Body of pancreas (tissue), 4 donors: Measurements from ENCODE around the gene DPP8. TPM values are rescaled to one million over a fixed set of nuclear protein-coding genes. Genes with fewer than 3 reads are reported as not detected.
"Not testable (repeated sequence)": the region's sequence is repeated elsewhere in the genome, so short reads cannot be mapped to it uniquely, and the experiment has no call there.

Source experiments
- ATAC-seq: fragments of 150-250 bp; one replicate; pipeline ENCODE4 v1.9.1; 2016
- DNase-seq, 4 donors: peaks; one replicate each; pipeline ENCODE4 v3.0.0-alpha.2; 2019
- H3K27ac ChIP-seq, 4 donors: fragments of 200-600 bp; sonication (generic); 1 replicate in 3 of 4; 2 replicates in 1 of 4; pipeline versions ENCODE4 v1.5.1 to v1.6.1; 2016 to 2019; ENCODE audit warnings: mild to moderate bottlenecking in 1 of 4, mixed read lengths in 1 of 4, moderate library complexity in 1 of 4
- H3K27me3 ChIP-seq, 2 donors: fragments of 200-600 bp; sonication (generic); one replicate each; pipeline ENCODE4 v1.6.0; 2016; ENCODE audit warnings: mild to moderate bottlenecking in 1 of 2
- H3K36me3 ChIP-seq, 2 donors: fragments of 200-600 bp; sonication (generic); replicated peaks in 1 of 2; 2 replicates each; pipeline ENCODE4 v1.5.1; 2016; ENCODE audit warnings: low read depth in 2 of 2; ENCODE audit not compliant: insufficient read depth in 1 of 2
- H3K4me1 ChIP-seq: fragments of 200-600 bp; sonication (generic); one replicate; pipeline ENCODE4 v1.6.0; 2016
- H3K4me3 ChIP-seq, 2 donors: fragments of 200-600 bp; sonication (generic); 1 replicate in 1 of 2; 2 replicates in 1 of 2; pipeline ENCODE4 v1.5.1; 2016 to 2019
- H3K9me3 ChIP-seq, 3 donors: fragments of 200-600 bp; sonication (generic); 1 replicate in 2 of 3; 2 replicates in 1 of 3; pipeline ENCODE4 v1.5.1; 2016
- POLR2A ChIP-seq, 3 donors: fragments of 450-650 bp; IDR thresholded peaks; one replicate each; pipeline ENCODE4 v1.6.1; 2016; ENCODE audit warnings: antibody characterized with exemption in 3 of 3, mild to moderate bottlenecking in 2 of 3
- WGBS, 2 donors: methylation state at CpG; one replicate each; pipeline ENCODE4 v1.1.5; 2017; 5-methylcytosine and 5-hydroxymethylcytosine counted together
- intact Hi-C: fragments of 100-400 bp; cut with DNase I; formaldehyde crosslinking; loops from one replicate; pipeline ENCODE4 v1.15.1; 2023
- total RNA-seq, 2 donors: library from RNA; depleted of rRNA; stranded (reverse); fragments of >200 nt; gene quantifications; one replicate each; pipeline ENCODE4 v1.1.0, GENCODE V29; 2016
- TF ChIP-seq, protein P1 (sequence below), 7 experiments: fragments of 450-650 bp in 4 of 7; fragments of 200-600 bp in 3 of 7; sonication (generic) in 3 of 7; IDR thresholded peaks; one replicate each; pipeline ENCODE4 v1.5.1; 2016 to 2019; ENCODE audit warnings: antibody characterized with exemption in 7 of 7

DPP8 gene
- total RNA-seq, 2 donors from 2014 or later: 13.0 to 27.4 TPM

DNA sequence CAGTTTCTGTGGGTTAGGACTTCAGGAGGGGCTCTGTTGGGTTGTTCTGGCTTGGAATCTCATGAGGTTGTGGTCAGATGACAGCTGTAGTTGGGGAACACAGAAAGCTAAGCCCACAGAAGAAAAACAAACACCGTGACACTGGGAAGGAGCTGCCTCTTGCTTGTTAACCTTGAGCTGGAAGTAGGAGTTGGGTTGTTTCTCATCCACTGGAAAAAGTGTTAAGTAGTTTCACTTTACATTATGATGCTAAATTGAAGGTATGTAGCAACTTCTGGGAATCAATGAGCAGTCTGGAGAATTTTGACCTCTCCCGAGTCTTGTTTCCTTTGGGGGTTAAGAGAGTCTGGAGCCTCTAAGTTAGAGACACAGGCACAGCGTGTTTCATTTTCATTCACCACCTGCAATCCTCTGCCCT lies 33.2 kb upstream of the DPP8 start:
- Histone ChIP-seq H3K27me3 (no peaks in the 10 kb centered on the region), H3K27ac (peak overlapping the region in 3 of 4 donors; percentile 4 to 58 (median 33)), H3K4me3 (no peak overlapping the region), H3K9me3 (no peaks in the 10 kb centered on the region), H3K36me3 (no peaks in the 10 kb centered on the region), H3K4me1 (peaks cover 18% of the 10 kb centered on the region)
- 29 to 31% methylated on average over 3 of the region's 3 CpGs for WGBS, 2 donors
- intact Hi-C loops: no loop called here
- ATAC-seq (no peak), DNase-seq (no peak)
- TF ChIP-seq, protein P1, sequence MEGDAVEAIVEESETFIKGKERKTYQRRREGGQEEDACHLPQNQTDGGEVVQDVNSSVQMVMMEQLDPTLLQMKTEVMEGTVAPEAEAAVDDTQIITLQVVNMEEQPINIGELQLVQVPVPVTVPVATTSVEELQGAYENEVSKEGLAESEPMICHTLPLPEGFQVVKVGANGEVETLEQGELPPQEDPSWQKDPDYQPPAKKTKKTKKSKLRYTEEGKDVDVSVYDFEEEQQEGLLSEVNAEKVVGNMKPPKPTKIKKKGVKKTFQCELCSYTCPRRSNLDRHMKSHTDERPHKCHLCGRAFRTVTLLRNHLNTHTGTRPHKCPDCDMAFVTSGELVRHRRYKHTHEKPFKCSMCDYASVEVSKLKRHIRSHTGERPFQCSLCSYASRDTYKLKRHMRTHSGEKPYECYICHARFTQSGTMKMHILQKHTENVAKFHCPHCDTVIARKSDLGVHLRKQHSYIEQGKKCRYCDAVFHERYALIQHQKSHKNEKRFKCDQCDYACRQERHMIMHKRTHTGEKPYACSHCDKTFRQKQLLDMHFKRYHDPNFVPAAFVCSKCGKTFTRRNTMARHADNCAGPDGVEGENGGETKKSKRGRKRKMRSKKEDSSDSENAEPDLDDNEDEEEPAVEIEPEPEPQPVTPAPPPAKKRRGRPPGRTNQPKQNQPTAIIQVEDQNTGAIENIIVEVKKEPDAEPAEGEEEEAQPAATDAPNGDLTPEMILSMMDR (IDR thresholded peaks at IDR 0.05): no peak
- no peak for TF ChIP-seq POLR2A (IDR thresholded peaks at IDR 0.05)

- H3K9me3 ChIP-seq, ATAC-seq, H3K27ac ChIP-seq, H3K27me3 ChIP-seq, H3K36me3 ChIP-seq, DNase-seq, intact Hi-C loops, H3K4me3 ChIP-seq: not testable (repeated sequence)
- peaks cover 18% of the 10 kb centered on the region for H3K4me1 ChIP-seq
- WGBS, 2 donors: 95 to 98% methylated on average over 9 of the region's 9 CpGs
These were observed 31.8 kb upstream of the DPP8 start for GRCh38 chr15:65549288-65549687.

DNA sequence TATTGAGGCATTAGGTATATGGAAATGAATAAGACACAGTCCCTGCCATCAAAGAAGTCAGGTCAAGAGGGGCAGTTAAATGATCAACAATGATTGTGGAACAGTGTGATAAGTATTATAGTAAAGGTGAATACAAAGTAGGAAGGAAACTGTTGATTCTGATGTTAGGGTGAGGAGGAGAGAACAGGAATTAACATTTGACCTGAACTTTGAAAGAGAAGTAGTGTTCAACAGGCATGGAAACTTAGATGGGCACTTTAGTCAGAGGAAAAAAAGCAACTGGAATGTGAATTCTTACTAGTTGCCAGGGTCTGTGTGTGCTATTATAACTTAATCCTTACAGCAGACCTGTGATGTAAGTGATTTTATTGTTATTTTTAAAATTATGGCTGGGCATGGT lies 30.4 kb upstream of the DPP8 start:
- Histone ChIP-seq H3K27me3 (no peaks in the 10 kb centered on the region), H3K9me3 (no peaks in the 10 kb centered on the region), H3K4me3 (no peak overlapping the region), H3K36me3 (no peaks in the 10 kb centered on the region), H3K27ac (no peak overlapping the region), H3K4me1 (peaks cover 18% of the 10 kb centered on the region)
- intact Hi-C loops: no loop called here
- ATAC-seq (no peak), DNase-seq (no peak)
- no peak for TF ChIP-seq POLR2A (IDR thresholded peaks at IDR 0.05)
- TF ChIP-seq, protein P1 (IDR thresholded peaks at IDR 0.05): no peak

GRCh38 chr15:65541231-65541820 lies 23.8 kb upstream of the DPP8 start:
- ATAC-seq (no peak), DNase-seq (no peak)
- WGBS, 2 donors: 96 to 98% methylated on average over 3 of the region's 3 CpGs
- H3K36me3 ChIP-seq: no peaks in the 10 kb centered on the region
- H3K4me3 ChIP-seq: no peak overlapping the region
- no peaks in the 10 kb centered on the region for H3K27me3 ChIP-seq
- intact Hi-C loops: no loop called here
- TF ChIP-seq, protein P1 (IDR thresholded peaks at IDR 0.05): no peak
- no peak for TF ChIP-seq POLR2A (IDR thresholded peaks at IDR 0.05)
- no peaks in the 10 kb centered on the region for H3K4me1 ChIP-seq
- H3K9me3 ChIP-seq: no peaks in the 10 kb centered on the region
- no peak overlapping the region for H3K27ac ChIP-seq

- Histone ChIP-seq H3K27me3 (no peaks in the 10 kb centered on the region), H3K4me1 (no peaks in the 10 kb centered on the region), H3K27ac (no peak overlapping the region), H3K36me3 (no peaks in the 10 kb centered on the region), H3K4me3 (no peak overlapping the region), H3K9me3 (no peaks in the 10 kb centered on the region)
- ATAC-seq: no peak
- WGBS, 2 donors: 75 to 82% methylated on average over 1 of the region's 1 CpG
- DNase-seq: no peak
- intact Hi-C loops: no loop called here
- TF ChIP-seq POLR2A (IDR thresholded peaks at IDR 0.05): no peak
- TF ChIP-seq, protein P1 (IDR thresholded peaks at IDR 0.05): no peak
These were observed 22.8 kb upstream of the DPP8 start for GRCh38 chr15:65540314-65540713.
